ENCODE measurements around the gene RNF123.

The RNF123 gene

GRCh38 chr3:49725906-49726681 is 36.7 kb downstream of the RNF123 start:
- ATAC-seq, result no peak
- TF ChIP-seq SNAI2 (CRISPR knock-in tag; IDR thresholded peaks at IDR 0.05), result no peak
- TF ChIP-seq POU6F1 (CRISPR knock-in tag; IDR thresholded peaks at IDR 0.05; ENCODE audit: borderline replicate concordance, low read depth), result no peak
- TF ChIP-seq PPARA (CRISPR knock-in tag; IDR thresholded peaks at IDR 0.05; ENCODE audit: borderline replicate concordance), result no peak
- no peak for TF ChIP-seq ZFP30 (CRISPR knock-in tag; IDR thresholded peaks at IDR 0.05)
- no peak for TF ChIP-seq TCF4 (CRISPR knock-in tag; IDR thresholded peaks at IDR 0.05; ENCODE audit: borderline replicate concordance)
- no peak for TF ChIP-seq ZNF8 (CRISPR knock-in tag; IDR thresholded peaks at IDR 0.05)
- no peak for TF ChIP-seq ESRRG (CRISPR knock-in tag; IDR thresholded peaks at IDR 0.05)
- TF ChIP-seq ZNF70 (CRISPR knock-in tag; IDR thresholded peaks at IDR 0.05), result no peak
- TF ChIP-seq BACH2 (CRISPR knock-in tag; IDR thresholded peaks at IDR 0.05; ENCODE audit: borderline replicate concordance), result no peak
- no peak for TF ChIP-seq ZC3H10 (CRISPR knock-in tag; IDR thresholded peaks at IDR 0.05)
- no peak for TF ChIP-seq GLIS3 (CRISPR knock-in tag; IDR thresholded peaks at IDR 0.05)
- no peak for TF ChIP-seq ISL1 (CRISPR knock-in tag; IDR thresholded peaks at IDR 0.05)
- TF ChIP-seq TOX (CRISPR knock-in tag; IDR thresholded peaks at IDR 0.05; ENCODE audit: borderline replicate concordance), result no peak
- TF ChIP-seq CSDC2 (CRISPR knock-in tag; IDR thresholded peaks at IDR 0.05), result no peak
- TF ChIP-seq CREB5 (CRISPR knock-in tag; IDR thresholded peaks at IDR 0.05; ENCODE audit: low read depth), result no peak
- no peak for TF ChIP-seq ZFP3 (CRISPR knock-in tag; IDR thresholded peaks at IDR 0.05)
- no peak for TF ChIP-seq CSRNP3 (CRISPR knock-in tag; IDR thresholded peaks at IDR 0.05)

GRCh38 chr3:49727154-49727923 is 38.0 kb downstream of the RNF123 start:
- TF ChIP-seq BACH2 (CRISPR knock-in tag; IDR thresholded peaks at IDR 0.05; ENCODE audit: borderline replicate concordance), result no peak
- no peak for TF ChIP-seq PATZ1 (CRISPR knock-in tag; IDR thresholded peaks at IDR 0.05; ENCODE audit: borderline replicate concordance)
- no peak for TF ChIP-seq ZNF8 (CRISPR knock-in tag; IDR thresholded peaks at IDR 0.05)
- TF ChIP-seq TOX (CRISPR knock-in tag; IDR thresholded peaks at IDR 0.05; ENCODE audit: borderline replicate concordance), result no peak
- no peak for TF ChIP-seq PPARA (CRISPR knock-in tag; IDR thresholded peaks at IDR 0.05; ENCODE audit: borderline replicate concordance)
- TF ChIP-seq ZFP3 (CRISPR knock-in tag; IDR thresholded peaks at IDR 0.05), result no peak
- TF ChIP-seq RARB (CRISPR knock-in tag; IDR thresholded peaks at IDR 0.05), result no peak
- ATAC-seq, result no peak

GRCh38 chr3:49727924-49728361 is 38.6 kb downstream of the RNF123 start:
- TF ChIP-seq ZNF565 (CRISPR knock-in tag; conservative IDR thresholded peaks at IDR 0.05; ENCODE audit: low read depth), result no peak
- TF ChIP-seq ESRRG (CRISPR knock-in tag; IDR thresholded peaks at IDR 0.05), result no peak
- no peak for TF ChIP-seq PPARA (CRISPR knock-in tag; IDR thresholded peaks at IDR 0.05; ENCODE audit: borderline replicate concordance)
- TF ChIP-seq OSR1 (CRISPR knock-in tag; IDR thresholded peaks at IDR 0.05), result no peak
- no peak for TF ChIP-seq ZNF8 (CRISPR knock-in tag; IDR thresholded peaks at IDR 0.05)
- ATAC-seq, result no peak
